ENCODE results near the gene TSPAN4. TPM values are rescaled to one million over a fixed set of nuclear protein-coding genes. Genes with fewer than 3 reads are reported as not detected.

Gene TSPAN4
- total and polyA plus RNA-seq, 2 of the 13 experiments (the other 11 are each of a cell fraction or from before 2014, with no cell fraction given), result 31.7 to 68.3 TPM

GRCh38 chr11:833849-834311, 8.8 kb upstream of the TSPAN4 start (continued):
- no peak for TF ChIP-seq CEBPZ (IDR thresholded peaks at IDR 0.05; ENCODE audit: low read length)
- TF ChIP-seq NR0B2 (CRISPR knock-in tag; IDR thresholded peaks at IDR 0.05), result no peak
- 0 out of 4 replicates have a peak, but pooled peaks of 1 of the 2 experiments have one; percentile 2 for TF ChIP-seq HMGXB4 (CRISPR knock-in tag; IDR thresholded peaks at IDR 0.05; ENCODE audit: borderline replicate concordance in 1 of 2, low read depth in 1 of 2)
- TF ChIP-seq ETV6 (CRISPR knock-in tag; conservative IDR thresholded peaks at IDR 0.05), result no peak
- no peak; the same call in 1 of the 2 replicates for TF ChIP-seq POLR2AphosphoS2 (IDR thresholded peaks at IDR 0.05; ENCODE audit: low read depth, low read length)
- no peak for TF ChIP-seq ZSCAN30 (CRISPR knock-in tag; IDR thresholded peaks at IDR 0.05)
- TF ChIP-seq CCDC6 (CRISPR knock-in tag; IDR thresholded peaks at IDR 0.05), result 0 out of 2 replicates have a peak, but pooled peaks have one; percentile 27
- no peak for TF ChIP-seq ZNF207 (IDR thresholded peaks at IDR 0.05; ENCODE audit: borderline replicate concordance)
- TF ChIP-seq HNF1A (IDR thresholded peaks at IDR 0.05; ENCODE audit: low read depth), result no peak
- TF ChIP-seq HNF1A (CRISPR knock-in tag; IDR thresholded peaks at IDR 0.05; ENCODE audit: borderline replicate concordance), result no peak
- no peak for TF ChIP-seq ZSCAN9 (CRISPR knock-in tag; IDR thresholded peaks at IDR 0.05; ENCODE audit: borderline replicate concordance)
- no peak for TF ChIP-seq SALL2 (CRISPR knock-in tag; IDR thresholded peaks at IDR 0.05)
